GM12865 (cell line): Measurements from ENCODE around the gene PAQR4.

Experiments
- DNase-seq: peaks from one replicate; pipeline ENCODE4 v3.0.0; 2010; ENCODE audit warnings: low read depth
- H3K4me3 ChIP-seq: 2 replicates; pipeline ENCODE4 v1.5.1; 2011; ENCODE audit warnings: mild to moderate bottlenecking, low read depth, low read length, control low read depth
- TF ChIP-seq, protein P1 (sequence below): IDR thresholded peaks from 2 replicates; pipeline ENCODE4 v1.5.1; 2011; ENCODE audit warnings: low read length, control low read depth, low read depth, inconsistent platforms; ENCODE audit not compliant: insufficient read depth; ENCODE audit errors: missing control alignments

Gene PAQR4

DNA sequence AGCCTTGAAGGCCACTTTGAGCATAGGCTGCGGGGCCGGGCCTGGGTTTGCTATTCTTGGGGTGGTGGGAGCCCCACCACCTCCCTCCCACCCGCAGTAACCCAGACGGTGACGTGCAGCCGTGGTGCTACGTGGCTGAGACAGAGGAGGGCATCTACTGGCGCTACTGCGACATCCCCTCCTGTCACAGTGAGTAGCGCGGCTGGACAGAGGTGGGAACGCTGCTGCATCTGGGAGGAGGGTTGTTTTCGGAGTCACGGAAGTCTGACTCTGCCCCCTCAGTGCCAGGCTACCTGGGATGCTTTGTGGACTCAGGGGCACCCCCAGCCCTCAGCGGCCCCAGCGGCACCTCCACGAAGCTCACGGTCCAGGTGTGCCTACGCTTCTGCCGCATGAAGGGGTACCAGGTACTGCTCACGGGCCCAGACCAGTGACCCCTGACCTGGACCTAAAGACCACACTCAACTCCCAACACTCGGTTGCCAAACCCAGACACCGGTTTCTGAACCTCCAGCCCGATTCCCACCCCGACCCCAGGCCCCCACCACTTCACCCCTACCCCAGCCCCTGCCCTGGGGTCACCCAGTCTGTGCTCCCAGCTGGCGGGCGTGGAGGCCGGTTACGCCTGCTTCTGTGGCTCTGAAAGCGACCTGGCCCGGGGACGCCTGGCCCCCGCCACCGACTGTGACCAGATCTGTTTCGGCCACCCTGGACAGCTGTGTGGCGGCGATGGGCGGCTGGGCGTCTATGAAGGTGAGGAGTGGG is 2.9 kb upstream of the PAQR4 start:
- H3K4me3 ChIP-seq: no peak overlapping the region
- TF ChIP-seq, protein P1, sequence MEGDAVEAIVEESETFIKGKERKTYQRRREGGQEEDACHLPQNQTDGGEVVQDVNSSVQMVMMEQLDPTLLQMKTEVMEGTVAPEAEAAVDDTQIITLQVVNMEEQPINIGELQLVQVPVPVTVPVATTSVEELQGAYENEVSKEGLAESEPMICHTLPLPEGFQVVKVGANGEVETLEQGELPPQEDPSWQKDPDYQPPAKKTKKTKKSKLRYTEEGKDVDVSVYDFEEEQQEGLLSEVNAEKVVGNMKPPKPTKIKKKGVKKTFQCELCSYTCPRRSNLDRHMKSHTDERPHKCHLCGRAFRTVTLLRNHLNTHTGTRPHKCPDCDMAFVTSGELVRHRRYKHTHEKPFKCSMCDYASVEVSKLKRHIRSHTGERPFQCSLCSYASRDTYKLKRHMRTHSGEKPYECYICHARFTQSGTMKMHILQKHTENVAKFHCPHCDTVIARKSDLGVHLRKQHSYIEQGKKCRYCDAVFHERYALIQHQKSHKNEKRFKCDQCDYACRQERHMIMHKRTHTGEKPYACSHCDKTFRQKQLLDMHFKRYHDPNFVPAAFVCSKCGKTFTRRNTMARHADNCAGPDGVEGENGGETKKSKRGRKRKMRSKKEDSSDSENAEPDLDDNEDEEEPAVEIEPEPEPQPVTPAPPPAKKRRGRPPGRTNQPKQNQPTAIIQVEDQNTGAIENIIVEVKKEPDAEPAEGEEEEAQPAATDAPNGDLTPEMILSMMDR: no peak
- no peak for DNase-seq

DNA sequence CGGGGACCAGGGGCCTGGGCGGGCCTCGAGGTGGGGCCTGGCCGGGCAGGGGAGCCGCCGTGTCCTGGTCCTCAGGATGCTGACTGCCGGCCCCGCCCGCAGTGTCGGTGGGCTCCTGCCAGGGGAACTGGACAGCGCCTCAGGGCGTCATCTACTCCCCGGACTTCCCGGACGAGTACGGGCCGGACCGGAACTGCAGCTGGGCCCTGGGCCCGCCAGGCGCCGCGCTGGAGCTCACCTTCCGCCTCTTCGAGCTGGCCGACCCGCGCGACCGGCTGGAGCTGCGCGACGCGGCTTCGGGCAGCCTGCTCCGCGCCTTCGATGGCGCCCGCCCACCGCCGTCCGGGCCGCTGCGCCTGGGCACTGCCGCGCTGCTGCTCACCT is 2.3 kb upstream of the PAQR4 start:
- no peak overlapping the region for H3K4me3 ChIP-seq
- TF ChIP-seq, protein P1: no peak
- DNase-seq: no peak

DNA sequence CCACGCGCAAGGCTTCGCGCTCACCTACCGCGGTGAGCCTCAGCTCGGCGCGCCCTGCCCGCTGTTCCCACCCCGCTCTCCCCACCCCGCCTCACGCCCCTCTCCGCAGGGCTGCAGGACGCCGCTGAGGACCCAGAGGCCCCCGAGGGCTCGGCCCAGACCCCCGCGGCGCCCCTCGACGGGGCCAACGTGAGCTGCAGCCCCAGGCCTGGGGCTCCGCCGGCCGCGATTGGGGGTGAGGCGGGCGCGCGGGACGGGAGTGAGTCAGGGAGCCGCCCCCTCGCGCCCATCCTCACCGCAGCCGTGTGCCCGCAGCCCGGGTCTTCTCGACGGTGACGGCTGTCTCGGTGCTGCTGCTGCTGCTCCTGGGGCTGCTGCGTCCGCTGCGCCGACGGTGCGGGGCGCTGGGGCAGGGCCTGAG is 1.9 kb upstream of the PAQR4 start:
- no peak overlapping the region for H3K4me3 ChIP-seq
- DNase-seq: no peak
- TF ChIP-seq, protein P1: no peak

DNA sequence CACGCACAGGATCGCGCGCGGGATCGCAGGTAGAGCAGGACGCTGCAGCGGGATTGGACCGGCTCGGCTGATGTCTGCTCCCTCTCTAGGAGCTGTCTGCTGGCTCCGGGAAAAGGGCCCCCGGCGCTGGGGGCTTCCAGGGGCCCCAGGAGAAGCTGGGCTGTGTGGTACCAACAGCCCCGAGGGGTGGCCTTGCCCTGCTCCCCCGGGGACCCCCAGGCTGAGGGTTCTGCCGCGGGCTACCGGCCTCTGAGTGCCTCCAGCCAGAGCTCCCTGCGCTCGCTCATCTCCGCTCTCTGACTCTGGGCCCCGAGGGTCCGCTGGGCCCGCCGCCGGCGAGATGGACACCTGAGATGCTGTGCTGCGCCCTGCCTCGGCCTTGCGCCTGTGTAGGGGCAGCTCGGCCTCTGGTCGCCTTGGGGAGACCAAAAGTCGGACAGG is 1.4 kb upstream of the PAQR4 start:
- TF ChIP-seq, protein P1: no peak
- DNase-seq: no peak
- no peak overlapping the region for H3K4me3 ChIP-seq

DNA sequence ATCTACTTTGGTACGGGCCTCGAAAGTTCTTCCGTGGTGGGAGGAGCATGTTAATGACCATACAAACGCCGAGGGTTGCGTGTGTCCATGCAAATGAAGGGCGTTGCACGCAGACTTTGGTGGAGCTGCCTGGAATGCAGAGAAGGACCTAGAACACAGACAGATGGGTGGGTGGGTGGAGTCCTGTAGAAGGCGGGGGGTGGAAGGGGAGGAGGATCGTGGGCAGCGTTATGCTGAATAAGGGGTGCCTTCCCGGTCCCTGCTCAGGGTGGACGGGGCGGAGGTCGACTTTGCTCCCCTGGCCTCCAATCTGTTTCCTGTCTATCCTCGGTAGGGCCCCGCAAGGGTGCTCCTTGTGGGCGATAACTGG is 795 bp upstream of the PAQR4 start:
- TF ChIP-seq, protein P1: no peak
- peak overlapping the region; percentile 44 for H3K4me3 ChIP-seq
- peak; percentile 71 for DNase-seq

DNA sequence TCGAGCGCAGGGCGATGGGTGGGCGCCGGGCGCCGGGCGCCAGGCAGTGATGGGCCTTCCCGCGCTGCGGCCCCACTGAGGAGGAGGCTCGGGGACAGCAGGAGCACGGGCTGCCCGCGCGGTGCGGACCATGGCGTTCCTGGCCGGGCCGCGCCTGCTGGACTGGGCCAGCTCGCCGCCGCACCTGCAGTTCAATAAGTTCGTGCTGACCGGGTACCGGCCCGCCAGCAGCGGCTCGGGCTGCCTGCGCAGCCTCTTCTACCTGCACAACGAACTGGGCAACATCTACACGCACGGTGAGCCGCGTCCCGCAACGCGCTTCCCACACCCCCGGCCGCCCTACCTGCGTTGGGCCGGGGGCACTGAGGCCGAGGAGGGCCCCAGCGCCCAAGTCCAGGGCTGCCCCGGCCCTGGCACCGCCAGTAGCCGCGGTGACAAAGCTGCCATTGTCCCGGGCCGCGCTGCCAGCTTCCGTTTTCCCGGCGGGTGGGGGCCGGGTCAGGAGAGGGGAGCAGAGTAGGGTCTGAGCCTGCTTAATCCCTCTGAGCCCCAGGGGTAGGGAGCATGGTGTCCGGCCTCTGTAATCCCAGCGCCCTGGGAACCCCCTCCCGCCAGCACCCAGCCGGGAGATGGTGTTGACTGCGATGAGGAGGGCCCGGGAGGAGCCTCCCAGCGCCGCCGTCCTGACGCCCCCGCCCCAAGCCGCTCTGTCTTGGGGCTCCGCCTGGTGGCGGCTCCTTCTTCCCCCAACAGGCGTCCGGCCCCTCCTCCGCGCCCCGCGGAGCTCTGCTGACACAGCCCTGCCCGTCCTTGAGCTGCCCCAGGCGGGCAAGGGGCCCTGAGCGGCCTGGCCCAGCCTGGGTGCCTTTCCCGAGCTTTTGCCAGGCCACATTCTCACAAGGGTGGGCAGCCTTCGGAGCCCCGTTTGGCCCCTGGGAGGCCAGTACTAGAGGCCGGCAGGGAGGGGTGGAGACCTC is 685 bp downstream of the PAQR4 start:
- DNase-seq: peak; percentile 86
- TF ChIP-seq, protein P1: peak; percentile 70

More for the DNA sequence above, 685 bp downstream of the PAQR4 start:
- H3K4me3 ChIP-seq: peak overlapping the region; percentile 76
